Left cardiac atrium (tissue), 4 donors: Measurements from ENCODE around the gene ZBTB16. TPM values are rescaled to one million over a fixed set of nuclear protein-coding genes. Genes with fewer than 3 reads are reported as not detected.

Experiments
- ATAC-seq, 2 donors: fragments of 200-7000 bp; cut with Tn5 transposase; one replicate each; pipeline ENCODE4 v1.9.1; 2020; ENCODE audit warnings: mild to moderate bottlenecking in 2 of 2, moderate library complexity in 2 of 2
- DNase-seq: peaks from one replicate; pipeline ENCODE4 v3.0.0-alpha.2; 2020
- intact Hi-C, 2 donors: fragments of 100-400 bp; cut with DNase I; formaldehyde crosslinking; loops; one replicate each; pipeline versions ENCODE4 v1.14.1 to v1.15.1; 2022 to 2023
- total RNA-seq, 2 donors: library from RNA; stranded (reverse); fragmentation: NEBNext Ultra II Directional; extraction: Animal tissue kit (Norgen Biotek cat#: 25700); gene quantifications; one replicate each; pipeline ENCODE4 v1.2.1, GENCODE V29; 2021
- donor health status: DM: no; HTN: yes; CAD: no.
- donor health status: DM: no; HTN: yes; CAD: no; lungs with severe emphysema.
- donor health status: DM: yes; HTN: yes; CAD: no.
- donor health status: Dilated cardiomyopathy.

ZBTB16 gene
- total RNA-seq, 2 donors from 2014 or later = 65.2 to 79.5 TPM

- intact Hi-C loops = no loop called here
- DNase-seq (no peak), ATAC-seq (no peak)
Observed at GRCh38 chr11:114091516-114092397, 32.2 kb downstream of the ZBTB16 start.

GRCh38 chr11:114092478-114092877 is 33.0 kb downstream of the ZBTB16 start:
- intact Hi-C loops = no loop called here
- no peak for ATAC-seq

DNA sequence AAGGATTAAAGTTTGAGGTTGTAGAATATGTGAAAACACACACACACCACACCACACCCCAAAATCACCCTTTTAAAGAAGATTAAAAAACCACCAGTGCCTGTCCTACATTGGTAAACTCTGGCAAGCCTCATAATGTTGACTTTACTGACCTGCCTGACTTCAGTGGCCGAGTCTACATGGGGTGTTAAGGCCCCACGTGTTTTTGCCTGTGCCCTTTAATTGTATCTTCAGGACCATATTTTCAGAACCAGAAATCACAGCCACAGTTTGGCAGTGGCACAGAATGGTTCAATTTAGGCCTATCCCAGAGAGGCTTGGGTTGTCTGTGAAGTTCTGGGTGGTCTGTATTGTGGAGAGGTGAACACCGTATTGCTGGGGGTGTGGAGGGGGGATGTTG is 33.4 kb downstream of the ZBTB16 start:
- ATAC-seq = no peak
- intact Hi-C loops = no loop called here
- DNase-seq = no peak

More at GRCh38 chr11:114092478-114092877, 33.0 kb downstream of the ZBTB16 start:
- DNase-seq = no peak

- ATAC-seq = no peak
- intact Hi-C loops = no loop called here
- DNase-seq = no peak
Observed at GRCh38 chr11:114094516-114094915, 35.0 kb downstream of the ZBTB16 start.

GRCh38 chr11:114095899-114096298 is 36.4 kb downstream of the ZBTB16 start:
- no peak for ATAC-seq
- intact Hi-C loops = no loop called here

GRCh38 chr11:114097832-114098231 is 38.3 kb downstream of the ZBTB16 start:
- ATAC-seq (no peak), DNase-seq (no peak)
- intact Hi-C loops = no loop called here

More at GRCh38 chr11:114095899-114096298, 36.4 kb downstream of the ZBTB16 start:
- no peak for DNase-seq

DNA sequence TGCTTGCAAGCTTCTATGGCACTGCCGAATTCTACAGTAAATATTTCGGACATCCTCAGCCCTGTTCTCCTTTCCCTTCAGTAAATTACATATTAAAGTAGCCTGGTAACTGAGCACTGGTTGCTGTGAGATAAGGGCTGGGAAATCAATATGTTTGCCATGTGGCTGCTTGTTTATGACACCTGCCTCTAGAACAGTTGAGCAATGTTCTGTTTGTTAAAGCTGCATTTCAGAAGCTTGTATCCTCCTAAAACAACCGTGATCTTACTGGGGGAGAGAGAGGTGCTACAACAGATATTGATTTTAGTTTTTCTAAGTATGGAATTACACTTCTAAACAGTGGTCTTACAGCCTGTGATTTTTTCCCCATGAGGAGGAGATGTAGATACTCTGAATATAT is 39.4 kb downstream of the ZBTB16 start:
- DNase-seq = no peak
- no peak for ATAC-seq
- intact Hi-C loops = no loop called here

- no peak for DNase-seq
- intact Hi-C loops = no loop called here
Observed at GRCh38 chr11:114099392-114100178, 40.1 kb downstream of the ZBTB16 start.

GRCh38 chr11:114102993-114103896 is 43.7 kb downstream of the ZBTB16 start:
- ATAC-seq (peak in 1 of 2 donors; percentile 10), DNase-seq (no peak)

More at GRCh38 chr11:114099392-114100178, 40.1 kb downstream of the ZBTB16 start:
- ATAC-seq = peak; percentile 51

GRCh38 chr11:114105611-114106010 is 46.1 kb downstream of the ZBTB16 start:
- ATAC-seq (no peak), DNase-seq (no peak)
- intact Hi-C loops = no loop called here

More at GRCh38 chr11:114102993-114103896, 43.7 kb downstream of the ZBTB16 start:
- intact Hi-C loops = no loop called here

- ATAC-seq (no peak), DNase-seq (no peak)
- intact Hi-C loops = no loop called here
Observed at GRCh38 chr11:114106047-114106446, 46.5 kb downstream of the ZBTB16 start.

- no peak for DNase-seq
- no peak for ATAC-seq
- intact Hi-C loops = no loop called here
Observed at GRCh38 chr11:114106986-114107385, 47.5 kb downstream of the ZBTB16 start.

DNA sequence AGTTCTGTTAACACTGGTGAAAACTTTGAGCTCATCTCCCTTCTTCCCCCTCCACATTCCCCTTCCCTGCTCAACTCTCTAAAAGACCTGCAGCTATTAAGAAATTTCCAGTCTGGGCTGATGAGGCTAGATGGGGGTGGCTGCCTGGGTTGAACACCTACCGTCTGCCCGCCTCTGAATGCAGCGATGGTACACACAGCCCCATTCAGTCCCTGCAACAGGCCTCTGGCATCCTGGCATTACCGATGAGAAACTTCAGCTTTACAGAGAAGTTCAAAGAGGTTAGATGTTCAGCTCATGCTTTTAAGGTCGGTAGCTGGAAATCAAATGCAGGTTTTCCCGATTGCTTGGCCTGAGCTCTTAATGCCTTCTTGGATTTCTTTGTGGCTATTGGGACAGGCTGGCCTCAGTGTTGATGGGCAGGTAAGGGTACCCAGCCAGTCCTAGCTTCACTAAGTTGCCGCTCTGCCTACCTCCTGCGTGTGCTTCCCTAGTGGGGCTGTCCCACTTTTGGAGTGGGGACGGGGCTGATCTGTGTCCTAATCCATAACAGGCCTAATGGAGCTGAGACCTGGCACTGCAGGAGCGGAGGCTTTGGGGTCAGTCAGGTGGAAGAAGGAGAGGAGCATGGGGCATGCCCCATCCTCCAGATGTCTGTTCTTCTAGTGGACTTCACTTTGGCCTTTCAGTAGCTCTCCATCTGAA is 49.1 kb downstream of the ZBTB16 start:
- intact Hi-C loops = no loop called here
- ATAC-seq = no peak
- no peak for DNase-seq

GRCh38 chr11:114109206-114110090 is 49.9 kb downstream of the ZBTB16 start:
- DNase-seq (no peak), ATAC-seq (peak; percentile 37 to 40)
- intact Hi-C loops = loop anchor here in 1 of 2 donors (10.0 kb wide), 1 partner anchor 45 kb away; no protein-coding TSS in a partner anchor

GRCh38 chr11:114110123-114110522 is 50.6 kb downstream of the ZBTB16 start:
- intact Hi-C loops = loop anchor here in 1 of 2 donors (10.0 kb wide), 1 partner anchor 45 kb away; no protein-coding TSS in a partner anchor
- ATAC-seq = no peak
- no peak for DNase-seq

DNA sequence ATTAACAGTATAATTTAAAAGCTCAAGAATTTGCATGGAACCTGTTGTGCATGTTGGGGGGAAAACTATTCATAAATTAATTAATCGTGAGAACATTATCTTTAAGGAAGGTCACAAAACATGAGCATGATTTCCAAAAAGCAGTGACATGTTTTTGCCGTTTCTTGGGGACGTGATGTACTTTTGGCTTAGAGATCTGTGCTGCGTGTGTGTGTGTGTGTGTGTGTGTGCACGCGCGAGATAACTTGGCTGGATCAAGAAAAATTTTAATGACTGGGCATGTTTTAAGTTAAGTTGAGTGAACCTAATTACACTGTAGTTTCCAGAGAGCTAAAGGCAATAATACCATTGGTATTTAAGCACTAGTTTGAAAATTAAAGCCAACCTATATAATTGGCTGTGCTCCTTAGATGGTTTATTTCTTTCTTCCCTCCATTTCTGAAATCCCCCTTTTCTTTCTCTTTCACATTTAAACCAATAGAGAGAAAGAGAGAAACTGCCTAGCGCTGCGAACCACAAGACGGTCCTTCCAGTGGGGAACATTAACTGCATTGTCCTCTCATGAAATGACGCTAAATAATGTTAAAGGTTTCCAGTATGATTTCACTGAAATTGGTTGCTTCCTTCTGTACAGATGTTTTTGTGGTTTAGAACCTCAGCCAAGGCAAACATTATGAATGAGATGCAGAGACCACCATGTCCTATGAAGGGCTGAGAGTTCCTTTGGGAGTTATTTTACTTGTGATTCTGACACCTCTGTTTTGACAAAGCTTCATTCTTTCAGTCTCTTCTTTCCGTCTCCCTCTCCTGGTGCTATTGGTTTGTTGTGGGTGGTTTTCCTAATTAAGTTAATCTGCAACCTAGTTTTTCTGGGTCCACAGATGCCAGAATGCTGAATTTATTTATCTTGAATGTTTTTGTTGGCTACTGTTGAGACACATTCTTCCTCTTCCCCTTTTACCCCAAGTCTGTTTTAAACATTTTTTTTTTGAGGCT is 51.7 kb downstream of the ZBTB16 start:
- DNase-seq (peak; percentile 64), ATAC-seq (peak; percentile 38 to 72)
- intact Hi-C loops = loop anchor here in 1 of 2 donors (10.0 kb wide), 1 partner anchor 46 kb away; no protein-coding TSS in a partner anchor
